Right lobe of liver (tissue), 6 donors: ENCODE data around the gene C2orf49. TPM values are rescaled to one million over a fixed set of nuclear protein-coding genes. Genes with fewer than 3 reads are reported as not detected.

ENCODE experiments used
- ATAC-seq, 4 donors: fragments of 200-7000 bp; cut with Tn5 transposase; one replicate each; pipeline ENCODE4 v1.9.1; 2020; ENCODE audit warnings: mild to moderate bottlenecking in 4 of 4, moderate library complexity in 4 of 4
- DNase-seq, 3 donors: peaks; one replicate each; pipeline ENCODE4 v3.0.0-alpha.2; 2020
- H3K27ac ChIP-seq, 3 donors: fragments of 200-600 bp; one replicate each; pipeline ENCODE4 v1.8.0; 2022
- H3K27me3 ChIP-seq, 2 donors: fragments of 200-600 bp; one replicate each; pipeline ENCODE4 v1.8.0; 2022
- H3K36me3 ChIP-seq, 4 donors: fragments of 200-600 bp; sonication (generic) in 1 of 4; one replicate each; pipeline versions ENCODE4 v1.5.1 to v1.8.0; 2017 to 2022; ENCODE audit warnings: control low read depth in 1 of 4
- H3K4me1 ChIP-seq, 4 donors: fragments of 200-600 bp; sonication (generic) in 1 of 4; one replicate each; pipeline versions ENCODE4 v1.5.1 to v1.8.0; 2017 to 2022; ENCODE audit warnings: control low read depth in 1 of 4
- H3K4me3 ChIP-seq, 3 donors: fragments of 200-600 bp; one replicate each; pipeline ENCODE4 v1.8.0; 2022
- H3K9me3 ChIP-seq, 4 donors: fragments of 200-600 bp; sonication (generic) in 1 of 4; one replicate each; pipeline versions ENCODE4 v1.5.1 to v1.8.0; 2017 to 2022; ENCODE audit warnings: control low read depth in 1 of 4
- CTCF ChIP-seq, 4 donors: fragments of 200-600 bp in 3 of 4; fragments of 450-650 bp in 1 of 4; IDR thresholded peaks; one replicate each; pipeline versions ENCODE4 v1.5.1 to v1.8.0; 2016 to 2022; ENCODE audit warnings: antibody characterized with exemption in 4 of 4, mild to moderate bottlenecking in 2 of 4
- POLR2A ChIP-seq: fragments of 450-650 bp; IDR thresholded peaks from one replicate; pipeline ENCODE4 v1.6.1; 2017; ENCODE audit warnings: antibody characterized with exemption, mild to moderate bottlenecking
- WGBS: methylation state at CpG from one replicate; pipeline ENCODE4 v1.1.6; 2018; ENCODE audit warnings: low coverage, low lambda C conversion rate; ENCODE audit not compliant: insufficient coverage; ENCODE audit errors: missing lambda C conversion rate; 5-methylcytosine and 5-hydroxymethylcytosine counted together
- intact Hi-C, 2 donors: fragments of 100-400 bp; cut with DNase I; formaldehyde crosslinking; loops; one replicate each; pipeline versions ENCODE4 v1.11.2 to v1.14.1; 2022
- total RNA-seq, 6 experiments: library from RNA; depleted of rRNA in 2 of 6; stranded (reverse); fragments of >200 nt in 2 of 6; fragmentation: NEBNext Ultra II Directional in 3 of 6; extraction: Animal tissue kit (Norgen Biotek cat#: 25700) in 3 of 6; gene quantifications; one replicate each; pipeline versions ENCODE4 v1.1.0 to v1.2.4, GENCODE V29; 2016 to 2023
- donor health status: DM: no; HTN: yes; CAD: no.
- donor health status: DM: no; HTN: no; CAD: no.
- donor health status: DM: no; HTN: no; CAD: no.
- donor health status: DM: no; HTN: yes; CAD: no.
- donor health status: DM: no; HTN: yes; CAD: no.

Gene C2orf49
- total RNA-seq, 6 experiments from 2014 or later: 3.9 to 7.4 (median 6.4) TPM

- H3K4me3 ChIP-seq: peak overlapping the region in 1 of 3 donors; percentile 74
- H3K9me3 ChIP-seq: no peaks in the 10 kb centered on the region
- peaks cover 0 to 10% (median 4%) of the 10 kb centered on the region in 4 donors for H3K4me1 ChIP-seq
- no peak overlapping the region for H3K27ac ChIP-seq
- intact Hi-C loops: no loop called here
- WGBS: 96% methylated on average over 3 of the region's 4 CpGs
- TF ChIP-seq POLR2A (no peak), CTCF (IDR thresholded peaks at IDR 0.05) (no peak)
- no peak for DNase-seq
- no peaks in the 10 kb centered on the region for H3K27me3 ChIP-seq
- H3K36me3 ChIP-seq: peaks cover 0 to 2% (median 0%) of the 10 kb centered on the region in 4 donors
- ATAC-seq: no peak
Observed at GRCh38 chr2:105330681-105331375, 6.5 kb upstream of the C2orf49 start.

- ATAC-seq (no peak), DNase-seq (no peak)
- Histone ChIP-seq H3K4me3 (no peak overlapping the region), H3K27ac (no peak overlapping the region), H3K27me3 (no peaks in the 10 kb centered on the region), H3K9me3 (no peaks in the 10 kb centered on the region), H3K36me3 (peaks cover 0 to 2% (median 0%) of the 10 kb centered on the region in 4 donors), H3K4me1 (peaks cover 0 to 25% (median 14%) of the 10 kb centered on the region in 4 donors)
- intact Hi-C loops: no loop called here
- 91% methylated on average over 4 of the region's 4 CpGs for WGBS
- TF ChIP-seq POLR2A: no peak
- no peak for TF ChIP-seq CTCF (IDR thresholded peaks at IDR 0.05)
Observed at GRCh38 chr2:105334211-105334610, 3.1 kb upstream of the C2orf49 start.

- intact Hi-C loops: no loop called here
Observed at GRCh38 chr2:105335469-105335868, 1.9 kb upstream of the C2orf49 start.

GRCh38 chr2:105336786-105337121 lies 586 bp upstream of the C2orf49 start:
- 2% methylated on average over 7 of the region's 7 CpGs for WGBS
- Histone ChIP-seq H3K9me3 (no peaks in the 10 kb centered on the region), H3K36me3 (peaks cover 0 to 12% (median 4%) of the 10 kb centered on the region in 4 donors), H3K4me1 (peaks cover 0 to 25% (median 11%) of the 10 kb centered on the region in 4 donors), H3K4me3 (peak overlapping the region; percentile 77 to 85 (median 79)), H3K27ac (peak overlapping the region; percentile 93 to 98 (median 97)), H3K27me3 (no peaks in the 10 kb centered on the region)
- ATAC-seq (no peak), DNase-seq (no peak)
- no peak for TF ChIP-seq CTCF (IDR thresholded peaks at IDR 0.05)
- TF ChIP-seq POLR2A: no peak
- intact Hi-C loops: no loop called here

More at GRCh38 chr2:105335469-105335868, 1.9 kb upstream of the C2orf49 start:
- 94% methylated on average over 2 of the region's 2 CpGs for WGBS
- TF ChIP-seq POLR2A: no peak
- no peak for TF ChIP-seq CTCF (IDR thresholded peaks at IDR 0.05)
- H3K4me3 ChIP-seq: no peak overlapping the region
- no peak overlapping the region for H3K27ac ChIP-seq
- no peaks in the 10 kb centered on the region for H3K27me3 ChIP-seq
- peaks cover 0 to 2% (median under 1%) of the 10 kb centered on the region in 4 donors for H3K36me3 ChIP-seq
- H3K4me1 ChIP-seq: peaks cover 0 to 28% (median 12%) of the 10 kb centered on the region in 4 donors
- H3K9me3 ChIP-seq: no peaks in the 10 kb centered on the region
- ATAC-seq: no peak
- DNase-seq: no peak
